K562 (cell line): ENCODE measurements around the gene DNAJB11. TPM values are rescaled to one million over a fixed set of nuclear protein-coding genes. Genes with fewer than 3 reads are reported as not detected.

Source experiments
- ASH1L ChIP-seq: fragments of 450-650 bp; IDR thresholded peaks from 2 replicates; pipeline ENCODE4 v1.6.1; 2018; ENCODE audit warnings: borderline replicate concordance, mild to moderate bottlenecking, low read depth; ENCODE audit not compliant: partially characterized antibody
- BMI1 ChIP-seq: fragments of 150-350 bp; IDR thresholded peaks from 2 replicates; pipeline ENCODE4 v1.6.1; 2014; ENCODE audit warnings: low read length
- CC2D1A ChIP-seq: fragments of 450-650 bp; IDR thresholded peaks from 2 replicates; pipeline ENCODE4 v1.6.1; 2017; ENCODE audit warnings: mild to moderate bottlenecking
- DPF2 ChIP-seq: fragments of 450-650 bp; IDR thresholded peaks from 2 replicates; pipeline ENCODE4 v1.6.1; 2016
- HDGF ChIP-seq: fragments of 450-650 bp; IDR thresholded peaks from 2 replicates; pipeline ENCODE4 v1.6.1; 2016
- HMG20A ChIP-seq: fragments of 450-650 bp; formaldehyde crosslinking; conservative IDR thresholded peaks from 2 replicates; pipeline ENCODE4 v1.4.0; 2020; ENCODE audit warnings: mild to moderate bottlenecking, mixed read lengths
- HNRNPL ChIP-seq: fragments of 200-400 bp; formaldehyde crosslinking; IDR thresholded peaks from 2 replicates; pipeline ENCODE4 v1.6.1; 2017; ENCODE audit warnings: low read depth, mild to moderate bottlenecking, low read length
- KDM5B ChIP-seq: fragments of 200-600 bp; sonication (generic); IDR thresholded peaks from 2 replicates; pipeline ENCODE4 v1.6.1; 2012; ENCODE audit warnings: low read depth, mild to moderate bottlenecking, moderate library complexity, low read length, control low read depth, inconsistent platforms; ENCODE audit not compliant: insufficient replicate concordance
- NBN ChIP-seq: fragments of 450-650 bp; IDR thresholded peaks from 2 replicates; pipeline ENCODE4 v1.6.1; 2016; ENCODE audit warnings: low read depth, mild to moderate bottlenecking
- NCOA2 ChIP-seq, 2 experiments: fragments of 450-650 bp; IDR thresholded peaks; 2 replicates each; pipeline ENCODE4 v1.6.1; 2018; ENCODE audit warnings: mild to moderate bottlenecking in 2 of 2, moderate library complexity in 1 of 2; ENCODE audit not compliant: partially characterized antibody in 2 of 2
- POU5F1 ChIP-seq: fragments of 150-350 bp; IDR thresholded peaks from 2 replicates; pipeline ENCODE4 v1.6.1; 2014; ENCODE audit warnings: borderline replicate concordance, low read length, low read depth, mild to moderate bottlenecking; ENCODE audit not compliant: partially characterized antibody
- PRMT5 ChIP-seq: sonication (generic); formaldehyde crosslinking; IDR thresholded peaks from 2 replicates; pipeline ENCODE4 v1.5.0; 2020; ENCODE audit warnings: missing genetic modification reagents
- RBM22 ChIP-seq: fragments of 200-400 bp; formaldehyde crosslinking; IDR thresholded peaks from 2 replicates; pipeline ENCODE4 v1.6.1; 2018; ENCODE audit warnings: low read length, low read depth; ENCODE audit not compliant: poor library complexity, severe bottlenecking
- RHOXF2B ChIP-seq: fragments of 250-450 bp; sonication (Bioruptor Pico); conservative IDR thresholded peaks from 2 replicates; pipeline ENCODE4 v1.5.1; 2021
- SMAD1 ChIP-seq: fragments of 150-350 bp; IDR thresholded peaks from 2 replicates; pipeline ENCODE4 v1.6.1; 2014; ENCODE audit warnings: low read length, low read depth; ENCODE audit not compliant: partially characterized antibody
- SMAD4 ChIP-seq: fragments of 250-450 bp; sonication (Bioruptor Pico); conservative IDR thresholded peaks from 2 replicates; pipeline ENCODE4 v1.8.0; 2021; ENCODE audit warnings: inconsistent platforms, mild to moderate bottlenecking, moderate library complexity
- TRIM24 ChIP-seq, 2 experiments: fragments of 450-650 bp; IDR thresholded peaks; 2 replicates each; pipeline ENCODE4 v1.6.1; 2016
- ZBTB8A ChIP-seq: fragments of 450-650 bp; IDR thresholded peaks from 2 replicates; pipeline ENCODE4 v1.6.1; 2018; ENCODE audit warnings: mild to moderate bottlenecking, moderate library complexity; ENCODE audit not compliant: partially characterized antibody
- ZNF146 ChIP-seq: IDR thresholded peaks from one replicate; pipeline ENCODE4 v1.6.1; 2018; ENCODE audit warnings: missing compliant biosample characterization; ENCODE audit not compliant: unreplicated experiment
- ZNF197 ChIP-seq: fragments of 200-800 bp; sonication (Bioruptor generic); IDR thresholded peaks from 2 replicates; pipeline ENCODE4 v1.6.1; 2016; ENCODE audit warnings: low read depth, missing genetic modification characterization, missing compliant biosample characterization
- ZNF263 ChIP-seq: sonication (generic); formaldehyde crosslinking; IDR thresholded peaks from 2 replicates; pipeline ENCODE4 v1.8.0; 2022; ENCODE audit warnings: mild to moderate bottlenecking, missing genetic modification reagents, borderline replicate concordance
- ZNF507 ChIP-seq: conservative IDR thresholded peaks from 2 replicates; pipeline ENCODE4 v1.6.1; 2017; ENCODE audit warnings: missing genetic modification characterization, missing compliant biosample characterization
- ZNF696 ChIP-seq: fragments of 250-450 bp; sonication (Bioruptor Pico); conservative IDR thresholded peaks from 2 replicates; pipeline ENCODE4 v1.4.0; 2020; ENCODE audit warnings: mild to moderate bottlenecking, moderate library complexity
- ZSCAN32 ChIP-seq: fragments of 450-650 bp; formaldehyde crosslinking; IDR thresholded peaks from 2 replicates; pipeline ENCODE4 v1.4.0; 2020; ENCODE audit warnings: mild to moderate bottlenecking, moderate library complexity
- polyA plus RNA-seq, 8 experiments: library from polyadenylated mRNA; depleted of rRNA in 4 of 8; stranded (reverse) in 5 of 8; unstranded in 3 of 8; fragments of >200 nt; fragmentation: Nextera tagmentation in 2 of 8; fragmentation: Illumina TruSeq in 1 of 8; extraction: Ambion mirVana in 2 of 8; extraction: Trizol in 1 of 8; gene quantifications; 2 replicates each; pipeline versions ENCODE4 v1.2.1 to v1.2.3, GENCODE V29; 2011 to 2014; ENCODE audit warnings: inconsistent platforms in 1 of 8, missing spikeins in 1 of 8
- total RNA-seq, 7 experiments: library from RNA; depleted of rRNA in 6 of 7; stranded (reverse); fragments of >200 nt in 6 of 7; fragmentation: Illumina TruSeq in 2 of 7; extraction: Trizol in 2 of 7; gene quantifications; 2 replicates each; pipeline versions ENCODE4 v1.2.1 to v1.2.3, GENCODE V29; 2011 to 2021; ENCODE audit warnings: low replicate concordance in 1 of 7
- TF ChIP-seq, protein P1 (sequence below): fragments of 250-450 bp; sonication (Bioruptor Pico); IDR thresholded peaks from 2 replicates; pipeline ENCODE4 v1.8.0; 2021; ENCODE audit warnings: moderate library complexity, mild to moderate bottlenecking, inconsistent platforms
- TF ChIP-seq, protein P2 (sequence below): fragments of 250-450 bp; sonication (Bioruptor Pico); IDR thresholded peaks from 2 replicates; pipeline ENCODE4 v1.4.0; 2020

DNAJB11 gene
- total and polyA plus RNA-seq, 9 of the 15 experiments (the other 6 are each of a cell fraction or from before 2014, with no cell fraction given), result 14.8 to 74.7 (median 63.8) TPM

DNA sequence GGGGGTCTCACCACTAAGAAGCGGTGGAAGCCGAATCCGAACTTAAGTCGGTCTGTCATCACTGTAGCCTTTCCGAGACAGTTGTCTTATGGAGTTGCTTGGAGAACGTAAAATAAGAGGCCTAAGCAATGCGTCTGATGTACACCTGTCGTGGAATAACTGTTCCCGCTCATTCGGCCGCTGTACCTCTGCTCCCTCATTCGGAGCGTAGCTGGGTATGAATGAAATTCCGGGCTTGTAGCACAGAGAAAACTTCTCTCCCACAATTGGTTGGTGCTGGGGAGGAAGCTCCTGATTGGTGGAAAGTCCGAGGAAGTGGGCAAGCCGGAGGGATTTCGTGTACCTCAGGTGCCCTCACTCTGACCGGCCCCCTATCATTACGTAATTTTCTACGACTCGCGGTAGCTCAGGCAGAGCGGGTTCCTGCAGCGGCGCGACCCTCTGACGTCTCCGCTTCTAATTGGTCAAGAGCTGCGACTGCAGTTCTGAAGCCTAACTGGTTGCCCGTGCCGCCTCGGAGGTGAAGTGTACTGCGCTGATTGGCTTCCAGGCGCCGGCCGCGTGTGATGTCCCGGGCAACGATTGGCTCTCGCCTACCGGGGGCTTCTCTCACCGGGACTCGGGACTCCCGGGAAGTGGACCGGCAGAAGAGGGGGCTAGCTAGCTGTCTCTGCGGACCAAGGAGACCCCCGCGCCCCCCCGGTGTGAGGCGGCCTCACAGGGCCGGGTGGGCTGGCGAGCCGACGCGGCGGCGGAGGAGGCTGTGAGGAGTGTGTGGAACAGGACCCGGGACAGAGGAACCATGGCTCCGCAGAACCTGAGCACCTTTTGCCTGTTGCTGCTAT, at the start of gene DNAJB11 (continued):
- peak; percentile 91 for TF ChIP-seq ASH1L
- TF ChIP-seq HMG20A (CRISPR knock-in tag), result no peak
- TF ChIP-seq ZNF263 (CRISPR knock-in tag), result 0 out of 2 replicates have a peak, but pooled peaks have one; percentile 21
- TF ChIP-seq HDGF, result no peak
- no peak for TF ChIP-seq SMAD4 (CRISPR knock-in tag)
- TF ChIP-seq KDM5B, result peak; percentile 91
- no peak for TF ChIP-seq ZNF507 (tag)
- no peak for TF ChIP-seq ZSCAN32 (CRISPR knock-in tag)
- TF ChIP-seq NCOA2 (IDR thresholded peaks at IDR 0.05; ENCODE audit: partially characterized antibody in 2 of 2), result no peak
- TF ChIP-seq NBN, result no peak
- TF ChIP-seq HNRNPL, result no peak
- TF ChIP-seq PRMT5 (CRISPR knock-in tag), result no peak
- no peak for TF ChIP-seq DPF2
- TF ChIP-seq SMAD1, result peak; percentile 51
- TF ChIP-seq RHOXF2B (CRISPR knock-in tag), result no peak
- no peak for TF ChIP-seq ZNF146 (CRISPR knock-in tag)
- TF ChIP-seq TRIM24 (IDR thresholded peaks at IDR 0.05), result no peak
- TF ChIP-seq, protein P1, sequence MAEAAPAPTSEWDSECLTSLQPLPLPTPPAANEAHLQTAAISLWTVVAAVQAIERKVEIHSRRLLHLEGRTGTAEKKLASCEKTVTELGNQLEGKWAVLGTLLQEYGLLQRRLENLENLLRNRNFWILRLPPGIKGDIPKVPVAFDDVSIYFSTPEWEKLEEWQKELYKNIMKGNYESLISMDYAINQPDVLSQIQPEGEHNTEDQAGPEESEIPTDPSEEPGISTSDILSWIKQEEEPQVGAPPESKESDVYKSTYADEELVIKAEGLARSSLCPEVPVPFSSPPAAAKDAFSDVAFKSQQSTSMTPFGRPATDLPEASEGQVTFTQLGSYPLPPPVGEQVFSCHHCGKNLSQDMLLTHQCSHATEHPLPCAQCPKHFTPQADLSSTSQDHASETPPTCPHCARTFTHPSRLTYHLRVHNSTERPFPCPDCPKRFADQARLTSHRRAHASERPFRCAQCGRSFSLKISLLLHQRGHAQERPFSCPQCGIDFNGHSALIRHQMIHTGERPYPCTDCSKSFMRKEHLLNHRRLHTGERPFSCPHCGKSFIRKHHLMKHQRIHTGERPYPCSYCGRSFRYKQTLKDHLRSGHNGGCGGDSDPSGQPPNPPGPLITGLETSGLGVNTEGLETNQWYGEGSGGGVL (CRISPR knock-in tag), result no peak
- TF ChIP-seq POU5F1, result no peak
- TF ChIP-seq ZBTB8A, result no peak
- no peak for TF ChIP-seq RBM22
- TF ChIP-seq ZNF696, result no peak
- TF ChIP-seq, protein P2, sequence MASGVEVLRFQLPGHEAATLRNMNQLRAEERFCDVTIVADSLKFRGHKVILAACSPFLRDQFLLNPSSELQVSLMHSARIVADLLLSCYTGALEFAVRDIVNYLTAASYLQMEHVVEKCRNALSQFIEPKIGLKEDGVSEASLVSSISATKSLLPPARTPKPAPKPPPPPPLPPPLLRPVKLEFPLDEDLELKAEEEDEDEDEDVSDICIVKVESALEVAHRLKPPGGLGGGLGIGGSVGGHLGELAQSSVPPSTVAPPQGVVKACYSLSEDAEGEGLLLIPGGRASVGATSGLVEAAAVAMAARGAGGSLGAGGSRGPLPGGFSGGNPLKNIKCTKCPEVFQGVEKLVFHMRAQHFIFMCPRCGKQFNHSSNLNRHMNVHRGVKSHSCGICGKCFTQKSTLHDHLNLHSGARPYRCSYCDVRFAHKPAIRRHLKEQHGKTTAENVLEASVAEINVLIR (CRISPR knock-in tag), result peak; percentile 94
- TF ChIP-seq BMI1, result no peak
- peak; percentile 85; the same call in 1 of the 2 replicates for TF ChIP-seq CC2D1A
- no peak for TF ChIP-seq ZNF197
